Motor neuron (in vitro differentiated cells): Measurements from ENCODE around the gene TRIM7. TPM values are rescaled to one million over a fixed set of nuclear protein-coding genes. Genes with fewer than 3 reads are reported as not detected.
A peak's percentile ranks its signal among the peaks of the same experiment; 100 is the strongest.
"Not testable (repeated sequence)": the region's sequence is repeated elsewhere in the genome, so short reads cannot be mapped to it uniquely, and the experiment has no call there.

Source experiments
- ATAC-seq, 8 experiments: fragments of 200-7000 bp; cut with Tn5 transposase; replicated peaks in 6 of 8; 2 replicates each; pipeline ENCODE4 v1.8.0; 2021; ENCODE audit warnings: mild to moderate bottlenecking in 8 of 8, moderate library complexity in 8 of 8
- H3K27ac ChIP-seq, 2 donors: fragments of 250-450 bp; sonication (Bioruptor Pico); 2 replicates each; pipeline ENCODE4 v1.9.0; 2021; ENCODE audit warnings: antibody characterized with exemption in 2 of 2, mild to moderate bottlenecking in 2 of 2, moderate library complexity in 1 of 2
- H3K4me1 ChIP-seq, 2 donors: fragments of 250-450 bp; sonication (Bioruptor Pico); replicated peaks in 1 of 2; 2 replicates each; pipeline ENCODE4 v1.6.1; 2021; ENCODE audit warnings: antibody characterized with exemption in 2 of 2, mild to moderate bottlenecking in 2 of 2, moderate library complexity in 1 of 2
- H3K4me3 ChIP-seq, 5 donors: fragments of 250-450 bp; sonication (Bioruptor Pico); 2 replicates each; pipeline ENCODE4 v1.9.0; 2021; ENCODE audit warnings: antibody characterized with exemption in 5 of 5, mild to moderate bottlenecking in 5 of 5, moderate library complexity in 4 of 5
- WGBS, 10 experiments: fragments of 450-650 bp; shearing (Covaris generic); methylation state at CpG; one replicate each; pipeline ENCODE4 v1.0.0; 2022; 5-methylcytosine and 5-hydroxymethylcytosine counted together
- in situ Hi-C, 9 experiments: fragments of 400-800 bp; cut with MboI; loops; one replicate each; pipeline ENCODE4 v1.15.0; 2021; ENCODE audit warnings: low sequenced_read_pairs in 9 of 9, low pct_unique_long_range_greater_than_20kb in 2 of 9; ENCODE audit not compliant: unreplicated experiment in 9 of 9
- total RNA-seq, 8 experiments: library from RNA; unstranded; fragments of 300-600 nt; gene quantifications; 2 replicates each; pipeline versions ENCODE4 v1.2.3 to v1.2.4, GENCODE V29; 2022

TRIM7 gene
- total RNA-seq, 8 experiments from 2014 or later = 0.38 to 3.1 (median 1.2) TPM

GRCh38 chr5:181153814-181154213 is 51.2 kb downstream of the TRIM7 start:
- in situ Hi-C loops = no loop called here
- no peak for ATAC-seq
- Histone ChIP-seq H3K4me3 (no peak overlapping the region), H3K4me1 (no peaks in the 10 kb centered on the region), H3K27ac (no peak overlapping the region)
- 40 to 100% (median 80%) methylated on average over 1 to 5 of the region's 5 CpGs; no CpG with 5 or more reads in 1 of the 10 experiments for WGBS, 10 experiments

- peak in 1 of 8 experiments; percentile 48 for ATAC-seq
- no peaks in the 10 kb centered on the region for H3K4me1 ChIP-seq
- no peak overlapping the region for H3K27ac ChIP-seq
- WGBS, 10 experiments = 25 to 98% (median 64%) methylated on average over 1 to 8 of the region's 9 CpGs; no CpG with 5 or more reads in 4 of the 10 experiments
- in situ Hi-C loops = no loop called here
- H3K4me3 ChIP-seq = no peak overlapping the region
These were observed 52.6 kb downstream of the TRIM7 start for GRCh38 chr5:181152406-181152805.

GRCh38 chr5:181151146-181151545 is 53.9 kb downstream of the TRIM7 start:
- no peaks in the 10 kb centered on the region for H3K4me1 ChIP-seq
- ATAC-seq = peak in 3 of 8 experiments; percentile 43 to 96 (median 66)
- WGBS, 10 experiments = 13 to 30% (median 20%) methylated on average over 1 to 3 of the region's 9 CpGs; no CpG with 5 or more reads in 7 of the 10 experiments
- no peak overlapping the region for H3K4me3 ChIP-seq
- in situ Hi-C loops = no loop called here
- H3K27ac ChIP-seq = no peak overlapping the region

GRCh38 chr5:181149806-181150733 is 54.9 kb downstream of the TRIM7 start:
- in situ Hi-C loops = no loop called here
- no peaks in the 10 kb centered on the region for H3K4me1 ChIP-seq
- ATAC-seq = no peak
- 42 to 83% (median 66%) methylated on average over 1 to 8 of the region's 14 CpGs; no CpG with 5 or more reads in 1 of the 10 experiments for WGBS, 10 experiments
- H3K27ac ChIP-seq = no peak overlapping the region
- H3K4me3 ChIP-seq = no peak overlapping the region

GRCh38 chr5:181149355-181149754 is 55.6 kb downstream of the TRIM7 start:
- 30 to 100% (median 72%) methylated on average over 2 to 6 of the region's 6 CpGs; no CpG with 5 or more reads in 2 of the 10 experiments for WGBS, 10 experiments
- Histone ChIP-seq H3K4me3 (no peak overlapping the region), H3K4me1 (no peaks in the 10 kb centered on the region), H3K27ac (no peak overlapping the region)
- no peak for ATAC-seq
- in situ Hi-C loops = no loop called here

GRCh38 chr5:181146927-181147636 is 57.9 kb downstream of the TRIM7 start, which contains the start of gene OR2V2:
OR2V2 (plus strand) TSS chr5:181147586; CDS start chr5:181154943, 7,357 bp downstream.
- ATAC-seq, H3K27ac ChIP-seq, H3K4me3 ChIP-seq, in situ Hi-C loops, H3K4me1 ChIP-seq: not testable (repeated sequence)
- 0 to 66% (median 27%) methylated on average over 1 to 3 of the region's 7 CpGs; no CpG with 5 or more reads in 4 of the 10 experiments for WGBS, 10 experiments

- 0 to 40% (median 11%) methylated on average over 1 of the region's 1 CpG; no CpG with 5 or more reads in 1 of the 10 experiments for WGBS, 10 experiments
These were observed 59.9 kb downstream of the TRIM7 start for GRCh38 chr5:181145133-181145532.

More at GRCh38 chr5:181145133-181145532, 59.9 kb downstream of the TRIM7 start:
- ATAC-seq = no peak
- Histone ChIP-seq H3K4me3 (no peak overlapping the region), H3K4me1 (no peaks in the 10 kb centered on the region), H3K27ac (no peak overlapping the region)
- in situ Hi-C loops = no loop called here

Other genes starting within 250 kb of the TRIM7 start
- gene BTNL3, start 216.3 kb downstream of the TRIM7 start, total RNA-seq = under 1 TPM in 2 of 8 experiments, not detected in 6; 0.08 to 0.33 TPM
- 1 to 10 TPM in 4 of 8 experiments, under 1 TPM in 3, not detected in 1; 0.25 to 2.6 (median 1.1) TPM for gene BTNL9, start 164.9 kb downstream of the TRIM7 start, total RNA-seq
- gene OR2V1, start 74.0 kb downstream of the TRIM7 start, total RNA-seq = under 1 TPM in 3 of 8 experiments, not detected in 5; 0.29 to 0.49 (median 0.33) TPM
- gene OR2V2, start 57.6 kb downstream of the TRIM7 start, total RNA-seq = under 1 TPM in 7 of 8 experiments, not detected in 1; 0.05 to 0.33 (median 0.13) TPM
- gene TRIM41, start 18.1 kb upstream of the TRIM7 start, total RNA-seq = 10 to 100 TPM; 14.3 to 31.4 (median 24.2) TPM
- gene RACK1, start 38.7 kb upstream of the TRIM7 start, total RNA-seq = 1,000 to 10,000 TPM; 2,060 to 3,480 (median 2,927) TPM
- gene TRIM52, start 55.9 kb upstream of the TRIM7 start, total RNA-seq = 10 to 100 TPM; 10.4 to 27.0 (median 13.5) TPM
- under 1 TPM in 3 of 8 experiments, not detected in 5; 0.32 to 0.67 (median 0.50) TPM for gene OR4F3, start 162.1 kb upstream of the TRIM7 start, total RNA-seq